Mucosa of descending colon (tissue), 3 donors: ENCODE data around the gene MXRA7. TPM values are rescaled to one million over a fixed set of nuclear protein-coding genes. Genes with fewer than 3 reads are reported as not detected.

ENCODE experiments used
- ATAC-seq: fragments of 200-7000 bp; cut with Tn5 transposase; one replicate; pipeline ENCODE4 v1.9.1; 2020; ENCODE audit warnings: mild to moderate bottlenecking, moderate library complexity
- DNase-seq, 3 donors: peaks; one replicate each; pipeline ENCODE4 v3.0.0-alpha.2; 2020
- H3K36me3 ChIP-seq: fragments of 200-600 bp; one replicate; pipeline ENCODE4 v1.8.0; 2021; ENCODE audit warnings: low read depth, mild to moderate bottlenecking
- H3K4me1 ChIP-seq: fragments of 200-600 bp; one replicate; pipeline ENCODE4 v1.8.0; 2021; ENCODE audit warnings: low read depth, mild to moderate bottlenecking
- H3K4me3 ChIP-seq: fragments of 200-600 bp; one replicate; pipeline ENCODE4 v1.8.0; 2021; ENCODE audit warnings: mild to moderate bottlenecking
- H3K9me3 ChIP-seq: fragments of 200-600 bp; one replicate; pipeline ENCODE4 v1.8.0; 2021; ENCODE audit warnings: mild to moderate bottlenecking
- CTCF ChIP-seq: fragments of 200-600 bp; IDR thresholded peaks from one replicate; pipeline ENCODE4 v1.8.0; 2022; ENCODE audit warnings: antibody characterized with exemption, mild to moderate bottlenecking
- intact Hi-C, 2 donors: fragments of 100-400 bp; cut with DNase I in 1 of 2; cut with micrococcal nuclease in 1 of 2; formaldehyde crosslinking; loops; one replicate each; pipeline versions ENCODE4 v1.11.0 to v1.11.1; 2022; cut with DNase I, micrococcal nuclease
- total RNA-seq, 3 donors: library from RNA; stranded (reverse); fragmentation: NEBNext Ultra II Directional in 2 of 3; extraction: Animal tissue kit (Norgen Biotek cat#: 25700) in 2 of 3; gene quantifications; one replicate each; pipeline versions ENCODE4 v1.2.1 to v1.2.4, GENCODE V29; 2021 to 2023
- donor health status: DM: no; HTN: no; CAD: no; lungs with moderate emphysema.
- donor health status: DM: no; HTN: no; CAD: no.
- donor health status: DM: no; HTN: yes; CAD: no.

MXRA7 gene
- total RNA-seq, 3 donors from 2014 or later, result 11.4 to 214 (median 24.5) TPM

GRCh38 chr17:76646712-76647111, 64.1 kb downstream of the MXRA7 start:
- H3K4me3 ChIP-seq, result no peak overlapping the region
- peaks cover 15% of the 10 kb centered on the region for H3K4me1 ChIP-seq
- no peak for ATAC-seq
- H3K9me3 ChIP-seq, result no peaks in the 10 kb centered on the region
- H3K36me3 ChIP-seq, result no peaks in the 10 kb centered on the region
- no peak for TF ChIP-seq CTCF
- DNase-seq, result no peak
- intact Hi-C loops, result no loop called here

- no peak overlapping the region for H3K4me3 ChIP-seq
- H3K4me1 ChIP-seq, result peaks cover 15% of the 10 kb centered on the region
- intact Hi-C loops, result no loop called here
- DNase-seq (peak in 2 of 3 donors; percentile 61 to 68), ATAC-seq (peak; percentile 66)
- H3K36me3 ChIP-seq, result no peaks in the 10 kb centered on the region
- no peak for TF ChIP-seq CTCF
- no peaks in the 10 kb centered on the region for H3K9me3 ChIP-seq
Measured at GRCh38 chr17:76645481-76645880, 65.3 kb downstream of the MXRA7 start.

- Histone ChIP-seq H3K9me3 (no peaks in the 10 kb centered on the region), H3K4me3 (no peak overlapping the region), H3K36me3 (no peaks in the 10 kb centered on the region), H3K4me1 (peaks cover 19% of the 10 kb centered on the region)
- intact Hi-C loops, result no loop called here
- no peak for TF ChIP-seq CTCF
- DNase-seq (peak in 2 of 3 donors; percentile 50 to 81), ATAC-seq (peak; percentile 63)
Measured at GRCh38 chr17:76644995-76645394, 65.8 kb downstream of the MXRA7 start.

GRCh38 chr17:76643553-76644148, 67.1 kb downstream of the MXRA7 start, which contains the start of gene ST6GALNAC1:
Gene ST6GALNAC1 (minus strand): TSS chr17:76643757. CDS start chr17:76643638, 119 bp downstream.
- no peaks in the 10 kb centered on the region for H3K9me3 ChIP-seq
- H3K4me1 ChIP-seq, result peaks cover 19% of the 10 kb centered on the region
- intact Hi-C loops, result no loop called here
- no peak for TF ChIP-seq CTCF
- H3K36me3 ChIP-seq, result no peaks in the 10 kb centered on the region
- DNase-seq, result peak; percentile 71 to 90 (median 82)
- peak within 1 kb of the TSS; percentile 31 for H3K4me3 ChIP-seq
- peak; percentile 83 for ATAC-seq

- intact Hi-C loops, result no loop called here
- no peaks in the 10 kb centered on the region for H3K36me3 ChIP-seq
- ATAC-seq, result peak; percentile 5
- peak overlapping the region; percentile 31 for H3K4me3 ChIP-seq
- no peak for DNase-seq
- H3K9me3 ChIP-seq, result no peaks in the 10 kb centered on the region
- H3K4me1 ChIP-seq, result peaks cover 18% of the 10 kb centered on the region
- TF ChIP-seq CTCF, result no peak
Measured at GRCh38 chr17:76642994-76643393, 67.8 kb downstream of the MXRA7 start.
